Stimulated activated CD4-positive, alpha-beta T cell treated with anti-CD3 and anti-CD28 coated beads, Interleukin-15, amount 100 ng/mL, for 24 hours (primary cell): ENCODE results near the gene PAX3.

Source experiments
- DNase-seq: peaks from one replicate; pipeline ENCODE4 v3.0.0-alpha.2; 2020

Gene PAX3

GRCh38 chr2:222309766-222310165 is 11.0 kb upstream of the PAX3 start:
- DNase-seq: no peak

GRCh38 chr2:222309361-222309760 is 10.6 kb upstream of the PAX3 start:
- DNase-seq: no peak

GRCh38 chr2:222307978-222308730 is 9.4 kb upstream of the PAX3 start:
- DNase-seq: no peak

- no peak for DNase-seq
Measured at GRCh38 chr2:222307143-222307756, 8.5 kb upstream of the PAX3 start.

- no peak for DNase-seq
Measured at GRCh38 chr2:222306393-222307142, 7.8 kb upstream of the PAX3 start.

GRCh38 chr2:222305516-222306392 is 7.0 kb upstream of the PAX3 start:
- no peak for DNase-seq

GRCh38 chr2:222304737-222305515 is 6.1 kb upstream of the PAX3 start:
- DNase-seq: no peak

- no peak for DNase-seq
Measured at GRCh38 chr2:222303828-222304736, 5.3 kb upstream of the PAX3 start.

GRCh38 chr2:222303045-222303827 is 4.4 kb upstream of the PAX3 start:
- no peak for DNase-seq

GRCh38 chr2:222302178-222303018 is 3.6 kb upstream of the PAX3 start:
- DNase-seq: no peak

GRCh38 chr2:222301796-222302118 is 3.0 kb upstream of the PAX3 start:
- no peak for DNase-seq

- no peak for DNase-seq
Measured at GRCh38 chr2:222301053-222301795, 2.4 kb upstream of the PAX3 start.

- DNase-seq: no peak
Measured at GRCh38 chr2:222300726-222301052, 1.9 kb upstream of the PAX3 start.

- no peak for DNase-seq
Measured at GRCh38 chr2:222299906-222300725, 1.3 kb upstream of the PAX3 start.

GRCh38 chr2:222298001-222298310 is 842 bp downstream of the PAX3 start:
- no peak for DNase-seq

GRCh38 chr2:222297600-222297935 is 1.2 kb downstream of the PAX3 start:
- no peak for DNase-seq

- no peak for DNase-seq
Measured at GRCh38 chr2:222296911-222297599, 1.7 kb downstream of the PAX3 start.

GRCh38 chr2:222296311-222296741 is 2.5 kb downstream of the PAX3 start:
- no peak for DNase-seq
